COR-L47 (cell line): ENCODE measurements around the gene METTL5.
A peak's percentile ranks its signal among the peaks of the same experiment; 100 is the strongest.
"Not testable (repeated sequence)": the region's sequence is repeated elsewhere in the genome, so short reads cannot be mapped to it uniquely, and the experiment has no call there.

ENCODE experiments used
- DNase-seq: peaks from one replicate; lab custom pipeline; 2025; lab: John Stamatoyannopoulos, UW

Gene METTL5

DNA sequence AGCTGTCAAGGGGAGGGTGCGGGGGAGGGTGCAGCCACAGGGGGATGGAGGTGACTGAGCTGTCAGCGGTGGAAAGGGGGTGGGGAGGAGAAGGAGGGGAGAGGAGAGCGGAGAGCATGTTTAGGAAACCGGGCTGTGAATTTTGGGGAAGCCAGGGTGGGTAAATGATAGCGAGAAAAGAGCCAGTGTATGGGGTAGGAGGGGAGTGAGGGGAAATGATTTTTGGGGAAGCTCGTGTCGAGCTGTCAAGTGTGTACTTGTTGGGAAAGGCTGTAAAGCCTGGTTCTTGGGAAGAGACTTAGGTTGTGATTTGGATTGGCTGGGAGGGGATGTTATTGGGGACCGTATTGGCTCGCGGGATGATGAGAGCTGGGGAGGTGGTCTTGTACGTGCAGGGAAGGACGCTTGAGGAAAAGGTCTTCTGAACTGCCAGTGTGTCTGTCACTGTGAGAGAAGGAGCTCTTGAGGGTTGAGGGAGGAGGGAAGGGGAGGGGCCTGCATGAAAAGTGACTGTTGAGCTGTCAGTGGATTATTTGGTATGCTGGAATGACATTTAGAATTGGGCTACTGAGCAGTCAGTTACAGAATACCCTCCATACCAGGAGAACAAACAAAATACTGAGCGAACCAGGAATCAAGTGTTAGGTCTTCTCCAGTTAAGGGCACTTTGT is 3.6 kb upstream of the METTL5 start:
- no peak for DNase-seq

DNA sequence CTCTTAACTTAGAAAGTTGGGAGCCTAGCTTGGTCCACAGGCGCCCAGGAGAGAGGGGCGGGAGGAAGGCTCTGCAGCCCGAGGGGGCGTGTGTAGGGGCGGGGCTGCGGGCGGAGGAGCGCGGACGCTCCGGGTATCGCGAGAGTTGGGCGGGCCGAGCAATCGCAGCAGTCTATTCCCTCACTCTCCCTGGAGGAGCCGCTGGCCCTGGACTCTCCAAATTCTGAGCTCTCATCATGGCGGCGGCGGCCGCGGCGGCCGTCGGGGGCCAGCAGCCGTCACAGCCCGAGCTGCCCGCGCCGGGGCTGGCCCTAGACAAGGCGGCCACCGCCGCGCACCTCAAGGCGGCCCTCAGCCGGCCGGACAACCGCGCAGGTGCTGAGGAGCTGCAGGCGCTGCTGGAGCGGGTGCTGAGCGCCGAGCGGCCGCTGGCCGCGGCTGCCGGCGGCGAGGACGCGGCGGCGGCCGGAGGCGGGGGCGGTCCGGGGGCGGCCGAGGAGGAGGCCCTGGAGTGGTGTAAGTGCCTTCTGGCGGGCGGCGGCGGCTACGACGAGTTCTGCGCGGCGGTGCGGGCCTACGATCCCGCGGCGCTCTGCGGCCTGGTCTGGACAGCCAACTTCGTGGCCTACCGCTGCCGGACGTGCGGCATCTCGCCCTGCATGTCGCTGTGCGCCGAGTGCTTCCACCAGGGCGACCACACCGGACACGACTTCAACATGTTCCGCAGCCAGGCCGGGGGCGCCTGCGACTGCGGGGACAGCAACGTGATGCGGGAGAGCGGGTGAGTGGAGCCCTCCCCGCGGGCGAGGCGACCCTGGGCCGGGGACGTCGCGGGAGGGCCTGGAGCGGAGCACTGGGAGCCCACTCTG is 2.8 kb upstream of the METTL5 start, which contains the start of gene UBR3:
UBR3 (plus strand) TSS at position 183 of the 869 bp plus-strand sequence; CDS start at position 237, 54 bp downstream.
- DNase-seq, result peak; percentile 89

DNA sequence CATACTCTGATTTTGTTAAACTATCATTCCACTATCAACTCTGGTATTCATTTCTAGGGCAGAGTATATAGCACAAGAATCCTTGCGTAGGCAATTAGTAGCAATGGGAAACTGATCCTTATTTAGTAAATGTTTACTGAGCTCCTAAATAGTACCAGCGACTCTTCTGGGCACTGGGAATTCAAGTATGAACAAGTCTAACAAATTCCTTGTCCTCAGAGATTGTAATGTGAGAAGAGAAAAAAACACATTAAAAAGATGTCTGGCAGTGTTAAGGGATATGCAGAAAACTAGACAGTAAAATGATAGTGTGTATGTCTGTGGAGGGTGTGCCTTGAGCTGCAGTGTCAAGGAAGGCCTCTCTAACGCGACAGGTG is 721 bp downstream of the METTL5 start:
- DNase-seq, result no peak

DNA sequence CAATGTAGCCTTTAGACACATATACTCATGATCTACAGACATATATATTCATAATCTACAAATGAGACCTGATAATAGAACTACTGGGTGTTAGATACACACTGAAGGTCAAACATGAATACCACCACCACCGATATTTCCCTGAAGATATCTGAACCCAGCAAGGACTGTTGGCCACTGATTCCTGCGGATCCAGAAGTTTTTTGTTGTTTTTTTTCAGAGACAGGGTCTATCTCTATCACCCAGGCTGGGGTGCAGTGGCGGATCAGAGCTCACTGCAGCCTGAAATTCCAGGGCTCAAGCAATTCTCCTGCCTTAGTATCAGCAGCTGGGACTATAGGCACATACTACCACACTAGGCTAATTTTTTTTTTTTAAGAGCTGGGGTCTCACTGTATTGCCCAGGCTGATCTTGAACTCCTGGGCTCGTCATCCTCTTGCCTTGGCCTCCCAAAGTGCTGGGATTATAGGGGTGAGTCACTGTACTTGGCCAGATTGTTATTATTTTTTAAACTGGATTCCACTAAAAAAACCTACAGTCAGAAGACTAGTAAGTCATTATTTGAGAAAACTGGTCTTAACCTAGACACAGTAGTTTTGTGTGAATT is 1.8 kb downstream of the METTL5 start:
- DNase-seq, result no peak

DNA sequence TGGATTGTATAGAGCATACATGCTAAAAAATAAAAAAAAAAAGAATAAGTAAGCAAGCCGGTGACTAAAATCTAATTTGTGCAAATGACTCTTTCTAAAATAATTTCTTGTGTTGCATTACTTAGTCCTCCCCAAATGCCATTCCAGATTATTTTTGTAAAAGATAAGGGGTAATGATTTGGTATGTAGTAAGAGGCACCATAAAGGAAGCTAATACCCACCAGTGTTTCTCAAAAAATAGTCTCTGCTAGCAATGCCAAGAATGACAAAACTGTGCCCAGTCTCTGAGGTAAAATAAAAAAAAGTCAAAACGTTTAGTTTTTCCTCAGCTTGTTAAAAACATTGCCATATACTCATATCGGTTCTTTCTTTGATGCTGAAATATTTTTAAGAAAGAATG is 2.7 kb downstream of the METTL5 start:
- no peak for DNase-seq

GRCh38 chr2:169820101-169820500 is 4.6 kb downstream of the METTL5 start:
- DNase-seq, result not testable (repeated sequence)

GRCh38 chr2:169819106-169819505 is 5.6 kb downstream of the METTL5 start:
- DNase-seq, result no peak

DNA sequence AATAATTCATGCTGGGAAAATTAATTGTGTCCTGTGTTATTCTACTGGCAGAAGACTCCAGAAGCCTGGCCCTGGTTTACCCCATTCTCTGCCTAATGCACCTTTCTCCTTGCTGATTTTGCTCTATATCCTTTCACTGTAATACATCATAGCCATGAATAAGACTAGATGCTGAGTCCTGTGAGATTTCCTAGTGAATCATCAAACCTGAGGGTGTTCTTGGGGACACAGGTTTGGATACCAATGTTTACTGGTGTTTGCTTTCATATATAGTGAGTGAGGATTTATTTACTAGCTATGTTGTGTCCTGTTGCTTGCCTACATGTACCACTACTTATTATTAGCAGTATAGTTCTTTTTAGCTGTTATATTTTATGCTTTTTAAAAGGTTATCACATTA is 6.5 kb downstream of the METTL5 start:
- no peak for DNase-seq

DNA sequence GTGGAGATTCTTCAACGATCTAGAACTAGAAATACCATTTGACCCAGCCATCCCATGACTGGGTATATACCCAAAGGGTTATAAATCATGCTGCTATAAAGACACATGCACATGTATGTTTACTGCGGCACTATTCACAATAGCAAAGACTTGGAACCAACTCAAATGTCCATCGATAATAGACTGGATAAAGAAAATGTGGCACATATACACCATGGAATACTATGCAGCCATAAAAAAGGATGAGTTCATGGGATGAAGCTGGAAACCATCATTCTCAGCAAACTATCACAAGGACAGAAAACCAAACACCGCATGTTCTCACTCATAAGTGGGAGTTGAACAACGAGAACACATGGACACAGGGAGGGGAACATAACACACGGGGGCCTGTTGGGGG is 7.3 kb downstream of the METTL5 start:
- DNase-seq, result not testable (repeated sequence)

GRCh38 chr2:169816961-169817360 is 7.7 kb downstream of the METTL5 start:
- not testable (repeated sequence) for DNase-seq

- no peak for DNase-seq
Observed at GRCh38 chr2:169815849-169816248, 8.9 kb downstream of the METTL5 start.

DNA sequence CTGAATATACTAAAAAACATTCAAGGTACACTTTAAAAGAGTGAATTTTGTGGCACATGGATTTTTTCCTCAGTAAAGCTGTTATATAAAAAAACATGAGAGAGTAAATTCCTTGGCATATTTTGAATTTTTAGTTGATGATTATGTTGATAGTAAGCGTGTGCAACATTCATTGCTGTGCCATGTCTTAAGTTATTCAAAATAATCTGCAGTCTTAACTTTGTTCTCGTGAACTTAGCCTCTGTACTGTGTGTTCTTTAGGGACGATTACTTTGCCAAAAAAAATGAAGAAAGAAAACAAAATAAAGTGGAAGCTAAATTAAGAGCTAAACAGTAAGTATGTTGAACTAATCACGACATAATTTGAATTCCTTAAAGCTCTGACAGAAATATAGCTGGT is 16.5 kb downstream of the METTL5 start:
- DNase-seq, result no peak

GRCh38 chr2:169806586-169806985 is 18.1 kb downstream of the METTL5 start:
- no peak for DNase-seq

DNA sequence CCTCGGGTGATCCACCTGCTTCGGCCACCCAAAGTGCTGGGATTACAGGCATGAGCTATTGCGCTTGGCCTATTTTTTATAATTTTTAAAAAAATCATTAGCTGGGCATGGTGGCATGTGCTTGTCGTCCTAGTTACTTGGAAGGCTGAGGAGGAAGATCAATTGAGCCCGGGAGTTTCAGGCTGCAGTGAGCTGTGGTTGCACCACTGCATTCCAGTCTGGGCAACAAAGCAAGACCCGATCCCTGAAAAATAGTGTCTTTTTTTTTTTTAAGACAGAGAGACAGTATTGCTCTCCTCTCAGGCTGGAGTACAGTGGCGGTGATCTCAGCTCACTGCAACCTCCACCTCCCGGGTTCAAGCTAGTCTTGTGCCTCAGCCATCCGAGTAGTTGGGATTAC is 21.2 kb downstream of the METTL5 start:
- no peak for DNase-seq

DNA sequence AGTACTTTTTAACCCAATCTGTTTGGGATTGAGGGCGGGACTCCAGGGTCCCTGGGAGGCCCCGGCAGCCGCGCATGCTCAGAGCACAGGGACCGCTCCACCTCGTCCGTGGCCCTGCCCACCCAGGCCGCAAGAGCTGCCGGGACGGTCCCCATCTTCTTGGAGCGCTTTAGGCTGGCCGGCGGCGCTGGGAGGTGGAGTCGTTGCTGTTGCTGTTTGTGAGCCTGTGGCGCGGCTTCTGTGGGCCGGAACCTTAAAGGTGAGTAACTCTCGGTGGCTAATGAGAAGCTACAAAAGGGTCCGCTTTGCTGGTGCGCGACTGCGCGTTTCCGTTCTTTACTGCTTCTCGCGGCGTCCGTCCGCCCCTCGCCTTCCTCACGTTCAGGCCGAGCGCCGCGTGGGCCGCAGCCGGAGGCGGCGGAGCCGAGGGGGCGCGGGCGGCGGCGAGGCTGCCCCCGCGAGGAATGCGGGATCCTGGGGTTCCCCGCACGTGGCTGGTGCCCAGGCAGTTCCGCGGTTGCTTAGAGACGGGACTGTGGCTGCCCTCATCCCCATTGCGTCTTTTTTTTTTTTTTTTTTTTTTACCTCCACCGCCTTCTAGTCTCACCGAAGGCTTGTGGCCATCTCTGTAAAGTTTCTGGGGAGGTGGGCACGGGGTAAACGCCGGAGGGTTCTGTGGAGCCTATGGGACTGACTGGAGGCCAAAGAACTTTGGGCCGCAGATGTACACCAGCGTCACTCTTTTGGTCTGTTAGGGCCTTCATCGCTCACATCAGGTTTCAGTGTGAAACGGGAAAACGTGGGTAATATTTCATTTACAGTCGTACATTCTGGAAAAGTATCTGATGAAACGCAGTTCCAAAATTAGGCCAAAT is 25.8 kb downstream of the METTL5 start, which contains the start of gene SSB:
SSB (plus strand) TSS at position 154 of the 875 bp plus-strand sequence. CDS start 2,090 bp downstream, outside the sequence.
- DNase-seq, result peak; percentile 92

DNA sequence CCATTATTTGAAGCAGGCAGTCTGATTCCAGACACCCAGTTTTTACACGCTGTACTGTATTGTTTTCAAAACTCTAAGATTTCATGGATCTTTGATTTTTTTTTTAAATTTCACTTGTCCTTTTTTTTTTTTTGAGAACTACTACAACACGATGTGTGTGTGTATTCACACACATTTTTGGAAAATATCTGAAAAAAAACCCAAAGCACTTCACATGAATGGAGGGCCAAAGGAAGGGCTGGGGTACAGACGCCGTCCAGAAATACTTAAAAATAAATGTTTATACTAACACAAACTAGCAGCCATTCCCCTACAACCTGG is 26.3 kb downstream of the METTL5 start:
- no peak for DNase-seq

DNA sequence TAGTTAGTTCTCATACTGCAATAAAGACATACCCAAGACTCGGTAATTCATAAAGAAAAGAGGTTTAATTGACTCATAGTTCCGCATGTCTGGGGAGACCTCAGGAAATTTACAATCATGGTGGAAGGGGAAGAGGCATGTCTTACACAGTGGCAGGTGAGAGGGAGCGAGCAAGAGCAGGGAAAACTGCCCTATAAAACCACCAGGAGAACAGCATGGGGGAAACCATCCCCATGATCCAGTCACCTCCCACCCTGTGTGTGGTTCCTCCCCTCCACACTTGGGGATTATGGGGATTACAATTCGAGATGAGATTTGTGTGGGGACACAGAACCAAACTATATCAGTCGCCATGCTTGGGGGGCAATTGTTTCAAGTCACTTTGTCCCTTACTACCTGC is 27.1 kb downstream of the METTL5 start:
- DNase-seq, result no peak

- no peak for DNase-seq
Observed at GRCh38 chr2:169796441-169796840, 28.3 kb downstream of the METTL5 start.

GRCh38 chr2:169795181-169795580 is 29.5 kb downstream of the METTL5 start:
- DNase-seq, result no peak

- DNase-seq, result no peak
Observed at GRCh38 chr2:169790581-169790980, 34.1 kb downstream of the METTL5 start.

DNA sequence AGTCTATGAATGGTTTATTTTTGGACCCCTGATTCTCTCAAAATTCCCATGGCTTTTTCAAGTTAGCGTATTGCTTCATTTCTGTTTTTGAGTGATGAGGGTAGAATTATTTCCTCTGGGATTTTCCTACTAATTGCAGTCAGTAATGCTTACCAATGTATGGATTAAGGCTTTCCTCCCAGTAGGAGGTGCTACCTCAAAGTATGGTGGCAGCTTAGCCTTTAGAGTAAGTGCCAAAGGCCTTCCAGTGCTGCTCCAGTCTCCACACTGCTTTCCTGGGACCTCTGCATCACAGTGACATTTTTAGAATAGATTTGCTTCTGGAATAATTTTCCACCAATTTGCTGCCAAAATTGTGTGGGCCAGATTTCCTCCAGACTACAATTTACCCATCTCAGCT is 42.2 kb downstream of the METTL5 start:
- DNase-seq, result no peak
